ENCODE data around the gene CASK.

DNA sequence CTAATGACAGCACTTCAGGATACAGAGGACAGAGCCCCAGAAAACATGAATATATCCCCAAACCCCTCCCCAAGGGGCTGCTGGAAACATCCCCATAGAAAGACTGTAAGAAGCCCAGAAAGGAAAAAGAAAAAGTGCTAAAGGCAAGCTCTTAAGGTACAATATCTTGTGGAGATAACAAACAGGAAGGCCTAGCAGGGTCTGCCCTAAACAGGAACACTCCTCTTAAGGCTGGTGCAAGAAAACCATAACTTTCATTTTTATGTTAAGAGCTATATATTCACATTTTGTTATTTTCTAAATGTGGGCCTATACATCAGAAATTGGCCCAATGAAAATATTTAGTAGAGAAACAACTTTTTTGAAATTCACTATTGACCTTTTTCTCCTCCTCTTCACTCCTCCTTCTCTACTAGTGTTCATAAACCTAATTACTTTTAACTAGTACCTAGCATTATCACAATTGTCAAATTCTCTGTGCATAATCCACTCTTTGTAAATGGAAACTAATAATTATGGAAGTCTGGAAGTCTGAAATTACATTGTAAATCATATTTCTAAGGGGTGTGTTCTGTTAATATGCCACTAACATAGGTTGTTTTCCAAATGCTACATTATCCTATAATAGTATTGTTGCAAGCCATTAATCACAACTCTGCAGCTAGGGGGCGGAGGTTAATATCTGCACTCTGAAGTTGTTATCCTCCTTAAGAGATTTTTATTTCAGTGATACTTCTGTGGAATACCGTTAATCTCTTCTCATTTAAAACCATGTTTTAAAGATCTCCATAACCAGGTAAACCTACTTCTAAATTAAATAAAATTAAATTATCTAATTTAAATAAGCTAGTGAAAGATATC is 59.8 kb downstream of the CASK start:
- TF ChIP-seq ZNF8 (CRISPR knock-in tag; IDR thresholded peaks at IDR 0.05): no peak
- no peak for TF ChIP-seq RARB (CRISPR knock-in tag; IDR thresholded peaks at IDR 0.05)
- TF ChIP-seq ARNTL (CRISPR knock-in tag; IDR thresholded peaks at IDR 0.05; ENCODE audit: borderline replicate concordance, low read depth): no peak
- TF ChIP-seq, protein P1, sequence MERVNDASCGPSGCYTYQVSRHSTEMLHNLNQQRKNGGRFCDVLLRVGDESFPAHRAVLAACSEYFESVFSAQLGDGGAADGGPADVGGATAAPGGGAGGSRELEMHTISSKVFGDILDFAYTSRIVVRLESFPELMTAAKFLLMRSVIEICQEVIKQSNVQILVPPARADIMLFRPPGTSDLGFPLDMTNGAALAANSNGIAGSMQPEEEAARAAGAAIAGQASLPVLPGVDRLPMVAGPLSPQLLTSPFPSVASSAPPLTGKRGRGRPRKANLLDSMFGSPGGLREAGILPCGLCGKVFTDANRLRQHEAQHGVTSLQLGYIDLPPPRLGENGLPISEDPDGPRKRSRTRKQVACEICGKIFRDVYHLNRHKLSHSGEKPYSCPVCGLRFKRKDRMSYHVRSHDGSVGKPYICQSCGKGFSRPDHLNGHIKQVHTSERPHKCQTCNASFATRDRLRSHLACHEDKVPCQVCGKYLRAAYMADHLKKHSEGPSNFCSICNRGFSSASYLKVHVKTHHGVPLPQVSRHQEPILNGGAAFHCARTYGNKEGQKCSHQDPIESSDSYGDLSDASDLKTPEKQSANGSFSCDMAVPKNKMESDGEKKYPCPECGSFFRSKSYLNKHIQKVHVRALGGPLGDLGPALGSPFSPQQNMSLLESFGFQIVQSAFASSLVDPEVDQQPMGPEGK (CRISPR knock-in tag; IDR thresholded peaks at IDR 0.05; ENCODE audit: borderline replicate concordance): no peak
- no peak for TF ChIP-seq PPARA (CRISPR knock-in tag; IDR thresholded peaks at IDR 0.05; ENCODE audit: borderline replicate concordance)
- no peak for TF ChIP-seq ZFP30 (CRISPR knock-in tag; IDR thresholded peaks at IDR 0.05)
- no peak for TF ChIP-seq TOX (CRISPR knock-in tag; IDR thresholded peaks at IDR 0.05; ENCODE audit: borderline replicate concordance)
- TF ChIP-seq OSR1 (CRISPR knock-in tag; IDR thresholded peaks at IDR 0.05): no peak
- TF ChIP-seq CSDC2 (CRISPR knock-in tag; IDR thresholded peaks at IDR 0.05): no peak
- TF ChIP-seq CSRNP3 (CRISPR knock-in tag; IDR thresholded peaks at IDR 0.05): no peak

Measured in SK-N-SH treated with all-trans-retinoic acid at 6 μM for 48 hours (cell line).